Breast epithelium (tissue), 4 donors: ENCODE measurements around the gene ATP9B. TPM values are rescaled to one million over a fixed set of nuclear protein-coding genes. Genes with fewer than 3 reads are reported as not detected.
A peak's percentile ranks its signal among the peaks of the same experiment; 100 is the strongest.

ENCODE experiments used
- DNase-seq, 2 donors: peaks; one replicate each; pipeline ENCODE4 v3.0.0-alpha.2; 2019; ENCODE audit warnings: low spot score in 2 of 2
- H3K27ac ChIP-seq, 2 donors: fragments of 200-600 bp; sonication (generic) in 1 of 2; one replicate each; pipeline ENCODE4 v1.5.1; 2016 to 2019; ENCODE audit warnings: mild to moderate bottlenecking in 1 of 2
- H3K27me3 ChIP-seq, 2 donors: fragments of 200-600 bp; sonication (generic) in 1 of 2; one replicate each; pipeline versions ENCODE4 v1.5.1 to v1.6.0; 2017 to 2019; ENCODE audit warnings: control low read depth in 1 of 2, mild to moderate bottlenecking in 1 of 2
- H3K36me3 ChIP-seq: fragments of 200-600 bp; one replicate; pipeline ENCODE4 v1.5.1; 2019
- H3K4me1 ChIP-seq, 2 donors: fragments of 200-600 bp; sonication (generic); one replicate each; pipeline ENCODE4 v1.5.1; 2016 to 2019; ENCODE audit warnings: control low read depth in 1 of 2
- H3K4me3 ChIP-seq, 3 donors: fragments of 200-600 bp; sonication (generic); 1 replicate in 2 of 3; 2 replicates in 1 of 3; pipeline ENCODE4 v1.5.1; 2016 to 2019; ENCODE audit warnings: mild to moderate bottlenecking in 3 of 3, moderate library complexity in 2 of 3
- H3K9me3 ChIP-seq, 2 donors: fragments of 200-600 bp; sonication (generic) in 1 of 2; one replicate each; pipeline ENCODE4 v1.5.1; 2016 to 2019; ENCODE audit warnings: control low read depth in 1 of 2
- CTCF ChIP-seq, 3 donors: fragments of 450-650 bp; IDR thresholded peaks; one replicate each; pipeline ENCODE4 v1.5.1; 2016 to 2017; ENCODE audit warnings: antibody characterized with exemption in 3 of 3, mild to moderate bottlenecking in 3 of 3, moderate library complexity in 3 of 3
- POLR2A ChIP-seq: fragments of 450-650 bp; IDR thresholded peaks from one replicate; pipeline ENCODE4 v1.6.1; 2016; ENCODE audit warnings: antibody characterized with exemption, mild to moderate bottlenecking, moderate library complexity
- POLR2AphosphoS5 ChIP-seq, 3 donors: sonication (generic); formaldehyde crosslinking; IDR thresholded peaks; one replicate each; pipeline ENCODE4 v1.6.1; 2017; ENCODE audit warnings: antibody characterized with exemption in 3 of 3
- intact Hi-C: fragments of 100-400 bp; cut with DNase I; formaldehyde crosslinking; loops from one replicate; pipeline ENCODE4 v1.15.1; 2023; ENCODE audit warnings: low total_unique reads
- total RNA-seq, 3 donors: library from RNA; depleted of rRNA; stranded (reverse); fragments of >200 nt; gene quantifications; one replicate each; pipeline ENCODE4 v1.1.0, GENCODE V29; 2016

ATP9B gene
- total RNA-seq, 3 donors from 2014 or later = 42.1 to 55.9 (median 54.4) TPM

GRCh38 chr18:79413025-79413424 lies 343.8 kb downstream of the ATP9B start:
- no peaks in the 10 kb centered on the region for H3K9me3 ChIP-seq
- TF ChIP-seq CTCF (IDR thresholded peaks at IDR 0.05) (no peak), POLR2A (no peak), POLR2AphosphoS5 (IDR thresholded peaks at IDR 0.05) (no peak)
- no peaks in the 10 kb centered on the region for H3K36me3 ChIP-seq
- intact Hi-C loops = no loop called here
- no peak overlapping the region for H3K27ac ChIP-seq
- H3K4me1 ChIP-seq = no peaks in the 10 kb centered on the region
- H3K4me3 ChIP-seq = no peak overlapping the region
- no peak for DNase-seq
- no peaks in the 10 kb centered on the region for H3K27me3 ChIP-seq

- H3K4me1 ChIP-seq = no peaks in the 10 kb centered on the region
- no peak overlapping the region for H3K4me3 ChIP-seq
- H3K36me3 ChIP-seq = no peaks in the 10 kb centered on the region
- no peak overlapping the region for H3K27ac ChIP-seq
- TF ChIP-seq POLR2A (no peak), POLR2AphosphoS5 (IDR thresholded peaks at IDR 0.05) (no peak), CTCF (IDR thresholded peaks at IDR 0.05) (no peak)
- no peaks in the 10 kb centered on the region for H3K9me3 ChIP-seq
- DNase-seq = no peak
- intact Hi-C loops = no loop called here
- H3K27me3 ChIP-seq = no peaks in the 10 kb centered on the region
Observed at GRCh38 chr18:79413426-79413825, 344.2 kb downstream of the ATP9B start.

GRCh38 chr18:79413901-79414300 lies 344.7 kb downstream of the ATP9B start:
- no peak for TF ChIP-seq POLR2A
- peak in 1 of 3 donors; percentile 34 for TF ChIP-seq POLR2AphosphoS5 (IDR thresholded peaks at IDR 0.05)
- Histone ChIP-seq H3K9me3 (no peaks in the 10 kb centered on the region), H3K27ac (no peak overlapping the region), H3K36me3 (no peaks in the 10 kb centered on the region), H3K4me1 (no peaks in the 10 kb centered on the region), H3K27me3 (no peaks in the 10 kb centered on the region), H3K4me3 (no peak overlapping the region)
- DNase-seq = no peak
- intact Hi-C loops = no loop called here

- no peak for DNase-seq
- Histone ChIP-seq H3K4me1 (no peaks in the 10 kb centered on the region), H3K36me3 (no peaks in the 10 kb centered on the region), H3K9me3 (no peaks in the 10 kb centered on the region), H3K27ac (no peak overlapping the region), H3K4me3 (no peak overlapping the region), H3K27me3 (no peaks in the 10 kb centered on the region)
- intact Hi-C loops = no loop called here
- TF ChIP-seq CTCF (IDR thresholded peaks at IDR 0.05) (no peak), POLR2A (no peak), POLR2AphosphoS5 (IDR thresholded peaks at IDR 0.05) (no peak)
Observed at GRCh38 chr18:79416022-79416676, 347.0 kb downstream of the ATP9B start.

- no peak for TF ChIP-seq POLR2AphosphoS5 (IDR thresholded peaks at IDR 0.05)
- TF ChIP-seq CTCF (IDR thresholded peaks at IDR 0.05) = no peak
- TF ChIP-seq POLR2A = no peak
- H3K27me3 ChIP-seq = no peaks in the 10 kb centered on the region
- H3K9me3 ChIP-seq = no peaks in the 10 kb centered on the region
- intact Hi-C loops = no loop called here
- no peak overlapping the region for H3K27ac ChIP-seq
- H3K4me1 ChIP-seq = no peaks in the 10 kb centered on the region
- H3K36me3 ChIP-seq = no peaks in the 10 kb centered on the region
- no peak overlapping the region for H3K4me3 ChIP-seq
- DNase-seq = no peak
Observed at GRCh38 chr18:79416677-79417052, 347.5 kb downstream of the ATP9B start.
